ENCODE measurements around the gene BAHCC1.

Gene BAHCC1

GRCh38 chr17:81368161-81369022 is 26.9 kb upstream of the BAHCC1 start:
- no peak for FAIRE-seq

- FAIRE-seq: no peak
Measured at GRCh38 chr17:81370294-81370693, 25.0 kb upstream of the BAHCC1 start.

GRCh38 chr17:81371910-81372760 is 23.1 kb upstream of the BAHCC1 start:
- no peak for FAIRE-seq

GRCh38 chr17:81373536-81374160 is 21.6 kb upstream of the BAHCC1 start:
- FAIRE-seq: no peak

- no peak for FAIRE-seq
Measured at GRCh38 chr17:81374890-81375289, 20.4 kb upstream of the BAHCC1 start.

GRCh38 chr17:81376946-81377714 is 18.1 kb upstream of the BAHCC1 start:
- FAIRE-seq: no peak

- no peak for FAIRE-seq
Measured at GRCh38 chr17:81378941-81379511, 16.2 kb upstream of the BAHCC1 start.

GRCh38 chr17:81379523-81379942 is 15.7 kb upstream of the BAHCC1 start:
- FAIRE-seq: no peak

GRCh38 chr17:81380131-81380530 is 15.1 kb upstream of the BAHCC1 start:
- FAIRE-seq: no peak

GRCh38 chr17:81380666-81381518 is 14.4 kb upstream of the BAHCC1 start:
- FAIRE-seq: no peak

- no peak for FAIRE-seq
Measured at GRCh38 chr17:81381632-81382577, 13.4 kb upstream of the BAHCC1 start.

- FAIRE-seq: no peak
Measured at GRCh38 chr17:81382851-81383250, 12.4 kb upstream of the BAHCC1 start.

GRCh38 chr17:81383504-81384421 is 11.5 kb upstream of the BAHCC1 start:
- FAIRE-seq: no peak

GRCh38 chr17:81384929-81385319 is 10.3 kb upstream of the BAHCC1 start:
- no peak for FAIRE-seq

- FAIRE-seq: no peak
Measured at GRCh38 chr17:81385320-81386111, 9.7 kb upstream of the BAHCC1 start.

- no peak for FAIRE-seq
Measured at GRCh38 chr17:81386141-81386645, 9.1 kb upstream of the BAHCC1 start.

- no peak for FAIRE-seq
Measured at GRCh38 chr17:81386646-81387099, 8.6 kb upstream of the BAHCC1 start.

Measured in endometrium (tissue), 2 donors.